GM10266 (cell line): ENCODE data around the gene FOXN4.

Source experiments
- DNase-seq: peaks from one replicate; pipeline ENCODE4 v3.0.0; 2012; ENCODE audit errors: extremely low spot score
- CTCF ChIP-seq: IDR thresholded peaks from 2 replicates; pipeline ENCODE4 v1.5.1; 2012; ENCODE audit warnings: mild to moderate bottlenecking, low read depth; ENCODE audit not compliant: control insufficient read depth, insufficient read depth; ENCODE audit errors: missing control alignments

Gene FOXN4

GRCh38 chr12:109266106-109266879 lies 42.8 kb downstream of the FOXN4 start:
- TF ChIP-seq CTCF: no peak
- no peak for DNase-seq

GRCh38 chr12:109264943-109265650 lies 44.0 kb downstream of the FOXN4 start:
- TF ChIP-seq CTCF: no peak
- DNase-seq: no peak

- peak; percentile 78 for TF ChIP-seq CTCF
Observed at GRCh38 chr12:109264095-109264942, 44.8 kb downstream of the FOXN4 start.

GRCh38 chr12:109263439-109263838 lies 45.6 kb downstream of the FOXN4 start:
- no peak for DNase-seq
- no peak for TF ChIP-seq CTCF

More at GRCh38 chr12:109264095-109264942, 44.8 kb downstream of the FOXN4 start:
- DNase-seq: peak; percentile 84

GRCh38 chr12:109261939-109262338 lies 47.1 kb downstream of the FOXN4 start:
- no peak for DNase-seq
- TF ChIP-seq CTCF: no peak

- DNase-seq: no peak
- no peak for TF ChIP-seq CTCF
Observed at GRCh38 chr12:109261087-109261486, 48.0 kb downstream of the FOXN4 start.
